HUES6 (cell line): ENCODE results near the gene ACOT7.

ENCODE experiments used
- H3K27ac ChIP-seq: 2 replicates; pipeline ENCODE4 v1.7.0; 2013; ENCODE audit warnings: low read depth, mild to moderate bottlenecking, low read length, inconsistent platforms
- H3K27me3 ChIP-seq: 2 replicates; pipeline ENCODE4 v1.6.1; 2013; ENCODE audit warnings: low read length; ENCODE audit not compliant: control insufficient read depth, insufficient read depth
- H3K36me3 ChIP-seq: 2 replicates; pipeline ENCODE4 v1.6.1; 2013; ENCODE audit warnings: low read length; ENCODE audit not compliant: control insufficient read depth, insufficient read depth
- H3K4me1 ChIP-seq: 2 replicates; pipeline ENCODE4 v1.6.1; 2013; ENCODE audit warnings: low read length; ENCODE audit not compliant: control insufficient read depth, insufficient read depth
- H3K4me3 ChIP-seq: 2 replicates; pipeline ENCODE4 v1.5.1; 2013; ENCODE audit warnings: low read depth, low read length
- H3K9ac ChIP-seq: one replicate; pipeline ENCODE4 v1.6.1; 2013; ENCODE audit warnings: mild to moderate bottlenecking, low read length
- H3K9me3 ChIP-seq: 2 replicates; pipeline ENCODE4 v1.6.1; 2013; ENCODE audit warnings: low read depth, low read length; ENCODE audit not compliant: control insufficient read depth, insufficient read depth

Gene ACOT7

DNA sequence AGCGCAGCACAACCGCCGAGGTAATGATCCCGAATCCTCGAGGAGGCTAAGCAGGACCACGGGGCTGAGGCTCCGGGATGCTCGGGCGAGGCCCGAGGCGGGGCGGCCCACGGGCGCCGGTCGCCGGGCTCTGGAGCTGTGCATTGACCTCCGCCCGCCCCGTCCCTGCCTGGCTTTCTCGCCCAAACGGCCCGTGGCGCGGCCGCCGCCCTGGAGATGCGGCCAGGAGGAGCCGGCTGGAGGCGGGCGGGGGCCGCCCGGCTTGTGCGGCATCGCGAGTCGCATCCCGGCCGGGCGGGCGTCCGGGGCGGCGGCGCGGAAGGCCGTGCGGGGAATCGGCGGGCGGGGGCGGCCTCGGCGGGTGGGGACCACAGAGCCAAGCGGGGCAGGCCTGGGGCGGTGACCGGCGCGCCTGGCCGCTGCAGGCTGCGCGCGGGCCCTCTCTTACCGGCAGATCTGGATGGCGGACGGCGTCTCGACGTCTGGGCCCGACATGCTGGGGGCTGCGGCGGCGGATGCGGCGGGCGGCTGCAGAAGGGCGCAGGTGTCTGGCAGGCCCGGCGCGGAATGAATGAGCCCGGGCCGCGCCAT, 663 bp downstream of the ACOT7 start:
- Histone ChIP-seq H3K36me3 (no peaks in the 10 kb centered on the region), H3K4me3 (peak overlapping the region; percentile 82), H3K27me3 (no peaks in the 10 kb centered on the region; the same call in 1 of the 2 replicates), H3K9me3 (no peaks in the 10 kb centered on the region), H3K9ac (peak overlapping the region; percentile 64), H3K4me1 (peaks cover 15% of the 10 kb centered on the region), H3K27ac (no peak overlapping the region)

DNA sequence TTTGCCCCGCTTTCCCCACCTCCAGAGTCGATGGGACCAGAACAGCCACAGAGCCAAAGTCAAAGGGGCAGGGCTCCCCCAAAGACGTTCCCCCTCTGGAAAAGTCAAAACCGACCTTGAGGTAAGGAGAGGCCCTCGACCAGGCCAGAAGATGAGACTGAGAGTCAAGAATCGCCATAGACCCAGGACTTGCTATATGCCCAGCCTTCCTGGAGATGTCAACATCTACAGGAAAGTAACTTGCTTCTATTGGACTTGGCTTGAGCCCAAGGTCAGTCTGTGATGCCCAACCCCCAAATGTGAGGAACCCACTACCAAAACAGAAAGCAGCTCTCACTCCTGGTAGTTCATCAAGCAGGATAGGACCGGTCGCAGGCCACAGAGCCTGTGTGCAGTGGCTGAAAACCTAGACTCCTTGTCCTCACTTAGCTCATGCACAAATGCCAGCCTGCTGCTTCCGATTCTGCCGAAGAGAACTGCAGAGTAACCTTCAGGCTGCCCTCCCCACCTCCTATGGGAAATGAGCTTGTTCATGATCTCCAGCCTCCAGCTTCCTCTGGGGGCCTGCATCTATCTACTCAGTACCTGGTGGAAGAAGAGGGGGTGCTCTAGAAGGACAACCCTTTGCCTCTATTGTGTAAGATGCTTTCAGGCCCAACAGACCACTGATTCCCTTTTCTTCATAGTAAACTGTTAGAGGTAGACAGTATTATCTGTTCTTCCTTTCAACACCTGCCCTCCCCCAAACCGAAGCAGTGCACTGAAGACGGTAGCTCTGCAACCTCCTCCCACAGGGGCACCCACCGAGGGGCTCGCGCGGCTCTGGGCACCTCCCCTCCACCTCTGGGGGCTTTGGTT, 1.4 kb downstream of the ACOT7 start:
- Histone ChIP-seq H3K9ac (peak overlapping the region; percentile 64), H3K27me3 (no peaks in the 10 kb centered on the region; the same call in 1 of the 2 replicates), H3K36me3 (no peaks in the 10 kb centered on the region), H3K4me1 (peaks cover 21% of the 10 kb centered on the region), H3K4me3 (peak overlapping the region; percentile 82), H3K27ac (no peak overlapping the region), H3K9me3 (no peaks in the 10 kb centered on the region)

DNA sequence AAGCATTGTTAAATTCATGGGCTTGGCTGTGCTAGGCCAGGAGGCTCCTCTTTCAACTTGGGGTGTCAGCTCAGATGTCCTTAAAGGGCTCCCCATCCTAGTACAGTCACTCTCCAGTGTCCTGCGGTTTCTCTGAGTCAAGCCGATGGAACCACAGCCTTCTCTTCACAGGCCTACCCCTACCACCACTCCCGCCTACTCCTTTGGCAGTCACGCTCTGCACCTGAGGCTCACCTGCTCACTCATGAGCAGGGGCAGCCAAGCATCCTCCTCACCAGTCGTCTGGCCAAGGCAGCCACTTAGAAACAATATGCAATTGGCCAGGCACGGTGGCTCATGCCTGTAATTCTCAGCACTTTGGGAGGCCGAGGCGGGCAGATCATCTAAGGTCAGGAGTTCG, 3.6 kb downstream of the ACOT7 start:
- no peaks in the 10 kb centered on the region for H3K36me3 ChIP-seq
- H3K27ac ChIP-seq, result no peak overlapping the region
- peaks cover 41% of the 10 kb centered on the region for H3K4me1 ChIP-seq
- H3K27me3 ChIP-seq, result no peaks in the 10 kb centered on the region; the same call in 1 of the 2 replicates
- no peaks in the 10 kb centered on the region for H3K9me3 ChIP-seq
- H3K4me3 ChIP-seq, result no peak overlapping the region
- no peak overlapping the region for H3K9ac ChIP-seq

DNA sequence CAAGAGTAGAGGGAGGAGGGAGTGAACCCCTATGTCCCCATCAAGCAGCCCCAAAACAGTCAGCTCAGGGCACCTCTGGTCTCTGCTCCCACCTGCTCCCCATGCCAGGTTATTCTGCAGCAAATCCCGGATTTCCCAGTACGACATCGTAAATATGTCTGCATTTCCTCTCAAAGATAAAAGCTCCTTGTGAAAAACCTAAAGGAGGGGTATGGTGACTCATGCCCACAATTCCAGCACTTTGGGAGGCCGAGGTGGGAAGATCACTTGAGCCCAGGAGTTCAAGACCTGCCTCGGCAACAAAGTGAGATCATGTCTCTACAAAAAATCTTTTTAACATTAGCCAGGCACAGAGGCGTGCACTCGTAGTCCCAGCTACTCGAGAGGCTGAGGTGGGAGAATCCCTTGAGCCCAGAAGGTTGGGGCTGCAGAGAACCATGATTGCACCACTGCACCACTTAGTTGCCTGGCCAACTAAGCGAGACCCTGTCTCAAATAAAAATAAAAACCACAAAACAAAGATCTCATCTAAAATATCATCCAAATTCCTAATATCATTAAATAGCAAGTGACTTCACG, 7.1 kb downstream of the ACOT7 start:
- Histone ChIP-seq H3K27ac (peak overlapping the region; percentile 74), H3K9me3 (peaks cover 2% of the 10 kb centered on the region; the same call in 1 of the 2 replicates), H3K36me3 (0 out of 2 replicates have a peak, but pooled peaks cover 3% of the 10 kb centered on the region), H3K27me3 (no peaks in the 10 kb centered on the region), H3K9ac (peak overlapping the region; percentile 76), H3K4me3 (peak overlapping the region; percentile 47), H3K4me1 (peaks cover 30% of the 10 kb centered on the region)

DNA sequence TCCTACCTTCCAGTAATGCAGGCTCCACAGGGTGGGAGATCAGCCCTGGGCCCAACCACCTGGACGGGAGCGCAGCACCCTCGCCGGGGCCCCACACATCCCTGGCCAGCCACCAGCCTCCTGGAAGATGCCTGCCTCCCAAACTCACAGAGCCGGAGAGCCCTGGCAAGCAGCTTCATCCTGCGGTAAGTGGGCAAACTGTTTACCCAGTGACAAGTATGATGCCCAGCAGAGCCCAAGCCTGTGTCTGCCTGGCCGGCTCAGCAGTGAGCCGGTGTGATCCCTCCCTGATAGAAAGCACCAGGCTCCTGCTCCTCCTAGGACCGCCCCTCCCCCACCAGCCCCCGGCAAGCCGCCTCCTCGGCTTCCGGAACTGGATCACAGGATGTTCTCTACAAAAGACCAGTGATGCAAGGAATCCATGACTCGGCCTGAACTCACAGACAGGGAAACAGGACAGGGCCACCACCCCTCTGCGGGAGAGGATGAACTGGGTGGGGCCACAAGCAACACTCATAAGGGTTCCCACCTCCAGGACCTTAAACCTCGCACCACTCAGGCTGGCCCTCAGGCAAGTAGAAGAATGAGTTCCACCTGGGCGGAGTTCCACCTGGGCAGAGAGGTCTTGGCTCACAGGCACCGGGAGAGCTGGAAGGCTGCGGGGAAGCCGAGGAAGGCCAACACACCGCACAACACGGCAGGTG, 7.9 kb downstream of the ACOT7 start:
- Histone ChIP-seq H3K4me3 (peak overlapping the region; percentile 47), H3K9me3 (peaks cover 2% of the 10 kb centered on the region), H3K9ac (peak overlapping the region; percentile 77), H3K27me3 (no peaks in the 10 kb centered on the region), H3K36me3 (0 out of 2 replicates have a peak, but pooled peaks cover 3% of the 10 kb centered on the region), H3K27ac (peak overlapping the region; percentile 74), H3K4me1 (peaks cover 30% of the 10 kb centered on the region)

DNA sequence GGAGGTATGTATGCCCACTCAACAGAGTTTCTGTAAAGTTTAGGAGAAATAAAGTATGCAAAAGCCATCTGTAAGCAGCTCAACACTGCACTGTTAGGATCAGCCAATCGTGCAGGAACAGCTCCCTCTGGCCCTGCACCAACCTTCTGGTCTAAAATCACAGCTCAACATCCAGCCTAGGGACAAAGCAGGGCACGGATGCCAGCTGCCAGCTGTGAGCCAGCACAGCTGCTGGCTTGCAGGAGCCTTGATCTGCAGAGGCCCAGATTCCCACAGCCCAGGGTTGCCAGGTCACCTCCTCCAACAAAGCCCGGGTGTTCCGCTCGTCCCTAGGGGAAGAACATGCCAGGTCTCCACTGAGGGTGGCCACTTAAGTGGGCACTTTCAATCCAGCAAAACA, 8.6 kb downstream of the ACOT7 start:
- H3K4me3 ChIP-seq, result peak overlapping the region; percentile 47

DNA sequence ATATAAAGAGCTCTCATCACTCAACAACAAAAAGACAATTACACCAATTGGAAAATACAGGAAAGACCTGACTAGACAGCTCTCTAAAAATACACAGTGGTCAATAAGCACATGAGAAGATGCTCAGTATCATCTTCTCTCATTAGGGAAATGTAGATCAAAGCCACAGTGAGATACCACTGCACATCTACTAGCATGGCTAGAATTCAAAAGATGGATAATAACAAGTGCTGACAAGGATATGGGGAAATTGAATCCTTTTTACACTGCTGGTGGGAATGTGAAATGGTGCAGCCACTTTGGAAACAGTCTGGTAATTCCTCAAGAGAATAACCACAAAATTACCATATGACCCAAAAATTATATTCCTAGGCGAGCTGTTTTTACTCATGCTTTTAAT, 9.4 kb downstream of the ACOT7 start:
- H3K9ac ChIP-seq, result no peak overlapping the region
- H3K4me1 ChIP-seq, result peaks cover 30% of the 10 kb centered on the region
- 0 out of 2 replicates have a peak, but pooled peaks cover 3% of the 10 kb centered on the region for H3K36me3 ChIP-seq
- no peak overlapping the region for H3K27ac ChIP-seq
- peaks cover 7% of the 10 kb centered on the region for H3K9me3 ChIP-seq
- H3K27me3 ChIP-seq, result no peaks in the 10 kb centered on the region
- no peak overlapping the region for H3K4me3 ChIP-seq

More for the DNA sequence above, 8.6 kb downstream of the ACOT7 start:
- peaks cover 5% of the 10 kb centered on the region for H3K9me3 ChIP-seq
- 0 out of 2 replicates have a peak, but pooled peaks cover 3% of the 10 kb centered on the region for H3K36me3 ChIP-seq
- peak overlapping the region; percentile 77 for H3K9ac ChIP-seq
- peaks cover 30% of the 10 kb centered on the region for H3K4me1 ChIP-seq
- no peak overlapping the region; the same call in none of the 2 replicates for H3K27ac ChIP-seq
- no peaks in the 10 kb centered on the region for H3K27me3 ChIP-seq

DNA sequence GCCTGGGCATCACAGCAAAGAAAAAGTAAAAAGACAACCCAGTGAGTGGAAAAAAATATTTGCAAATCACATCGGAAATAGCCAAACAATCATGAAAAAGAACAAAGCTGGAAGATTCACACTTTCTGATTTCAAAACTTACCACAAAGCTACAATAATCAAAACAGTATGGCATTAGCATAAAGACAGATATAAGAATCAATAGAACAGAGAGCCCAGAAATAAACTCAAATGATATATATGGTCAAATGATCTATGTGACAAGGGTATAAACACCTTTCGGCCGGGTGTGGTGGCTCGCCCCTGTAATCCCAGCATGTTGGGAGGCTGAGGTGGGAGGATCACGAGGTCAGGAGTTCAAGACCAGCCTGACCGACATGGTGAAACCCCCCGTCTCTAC, 13.5 kb downstream of the ACOT7 start:
- H3K36me3 ChIP-seq, result 0 out of 2 replicates have a peak, but pooled peaks cover 3% of the 10 kb centered on the region
- H3K9me3 ChIP-seq, result peaks cover 7% of the 10 kb centered on the region
- H3K4me3 ChIP-seq, result no peak overlapping the region
- no peak overlapping the region for H3K9ac ChIP-seq
- H3K4me1 ChIP-seq, result peaks cover 9% of the 10 kb centered on the region
- no peak overlapping the region for H3K27ac ChIP-seq
- H3K27me3 ChIP-seq, result no peaks in the 10 kb centered on the region

DNA sequence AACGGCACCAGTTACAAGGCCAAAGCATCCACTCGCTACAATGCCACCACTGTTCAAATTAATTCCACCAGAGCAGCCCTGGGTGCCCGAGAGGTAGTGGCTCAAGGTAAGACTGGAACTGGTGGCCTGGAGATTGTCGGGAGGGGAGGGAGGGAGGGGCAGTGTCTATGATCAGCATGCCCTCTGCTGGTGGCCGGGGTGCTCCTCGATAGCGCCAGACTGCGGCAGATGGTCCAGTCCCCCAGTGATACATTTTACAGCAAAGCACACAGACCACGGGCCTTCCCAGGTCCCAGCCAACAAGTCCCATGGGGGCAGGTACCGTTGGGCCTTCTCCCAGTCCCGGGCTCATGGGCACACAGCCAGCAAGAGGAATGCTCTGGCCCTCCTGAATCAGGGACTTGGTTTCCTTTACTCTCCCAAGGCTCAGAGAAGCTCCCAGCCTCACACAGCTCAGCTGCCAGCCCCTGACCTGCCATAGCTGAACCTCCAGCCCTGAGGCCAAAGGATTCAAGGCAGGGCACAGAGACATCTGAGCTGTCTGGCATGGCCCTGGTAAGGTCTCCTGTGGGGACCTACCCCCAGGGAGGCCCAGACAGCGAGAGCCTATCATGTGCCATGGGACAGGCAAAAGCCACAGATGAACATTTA, 15.3 kb downstream of the ACOT7 start:
- Histone ChIP-seq H3K4me1 (peaks cover 4% of the 10 kb centered on the region; the same call in 1 of the 2 replicates), H3K9me3 (peaks cover 5% of the 10 kb centered on the region; the same call in 1 of the 2 replicates), H3K4me3 (no peak overlapping the region), H3K9ac (no peak overlapping the region), H3K27me3 (no peaks in the 10 kb centered on the region), H3K27ac (no peak overlapping the region), H3K36me3 (no peaks in the 10 kb centered on the region)

DNA sequence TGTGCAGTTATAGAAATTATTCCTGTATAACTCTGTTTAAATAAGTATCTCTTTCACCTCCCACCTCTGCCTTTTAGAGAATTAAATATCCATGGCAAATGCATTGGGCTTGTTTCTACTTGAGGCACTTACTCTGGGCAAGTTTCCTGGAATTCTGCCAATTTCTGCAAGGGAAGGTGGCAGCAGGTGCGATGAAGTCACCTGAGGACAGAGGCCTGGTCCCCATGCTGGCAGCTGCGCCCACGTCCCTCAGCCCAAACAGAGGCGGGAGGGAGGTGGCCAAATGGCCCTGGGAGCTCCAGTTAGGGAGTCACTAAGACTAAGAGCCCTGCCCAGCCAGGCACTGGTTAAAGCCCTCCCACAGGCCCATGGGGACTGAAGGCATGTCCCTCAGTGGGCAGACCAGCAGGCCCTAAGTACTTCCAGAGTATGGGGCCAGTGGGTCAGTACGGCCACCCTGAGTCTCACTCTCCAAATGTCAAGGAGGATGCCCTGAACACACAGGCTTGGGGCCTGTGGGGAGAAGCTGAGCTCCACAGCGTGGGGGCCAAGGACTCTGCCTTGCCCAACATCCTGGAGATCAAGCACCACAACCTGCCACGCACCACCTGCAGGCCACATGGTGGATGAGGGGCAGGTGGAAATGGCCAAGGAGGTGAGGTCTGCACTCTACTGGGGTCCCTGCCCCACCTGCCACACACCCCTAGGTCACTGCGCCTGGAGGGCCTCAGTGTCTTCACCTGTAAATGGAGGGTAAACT, 19.4 kb downstream of the ACOT7 start:
- peaks cover 4% of the 10 kb centered on the region; the same call in 1 of the 2 replicates for H3K4me1 ChIP-seq
- no peak overlapping the region for H3K27ac ChIP-seq
- H3K9me3 ChIP-seq, result no peaks in the 10 kb centered on the region
- H3K36me3 ChIP-seq, result no peaks in the 10 kb centered on the region
- H3K4me3 ChIP-seq, result no peak overlapping the region
- no peak overlapping the region for H3K9ac ChIP-seq
- H3K27me3 ChIP-seq, result no peaks in the 10 kb centered on the region
